Panc1 (cell line): Measurements from ENCODE around the gene SPRYD3. TPM values are rescaled to one million over a fixed set of nuclear protein-coding genes. Genes with fewer than 3 reads are reported as not detected.

Experiments
- ATAC-seq: fragments of 200-7000 bp; cut with Tn5 transposase; 2 replicates; pipeline ENCODE4 v1.9.1; 2020; ENCODE audit warnings: mild to moderate bottlenecking, moderate library complexity
- BruUV-seq: library from RNA; stranded (reverse); fragments of 400-500 nt; replicated peaks from 2 replicates; lab custom pipeline; 2021; lab: Mats Ljungman, UMichigan
- CTCF ChIA-PET: fragments of 300-600 bp; sonication (Branson Sonifier 250); formaldehyde crosslinking; loops from one replicate; lab custom pipeline; 2022; ENCODE audit warnings: antibody characterized with exemption; lab: Charles Lee
- POLR2A ChIA-PET: fragments of 300-600 bp; sonication (Branson Sonifier 250); formaldehyde crosslinking; loops from one replicate; lab custom pipeline; 2022; ENCODE audit warnings: antibody characterized with exemption; lab: Charles Lee
- DNase-seq: peaks from one replicate; pipeline ENCODE4 v3.0.0-alpha.2; 2010; ENCODE audit warnings: low read depth, low spot score
- H3K27ac ChIP-seq: 2 replicates; pipeline ENCODE4 v1.5.1; 2011; ENCODE audit warnings: mild to moderate bottlenecking, low read length, inconsistent platforms
- H3K27me3 ChIP-seq: fragments of 200-500 bp; sonication (Bioruptor generic); 2 replicates; pipeline ENCODE4 v1.6.0; 2014; ENCODE audit warnings: low read length, inconsistent platforms; ENCODE audit not compliant: control insufficient read depth, insufficient read depth
- H3K36me3 ChIP-seq: fragments of 200-500 bp; sonication (Bioruptor generic); 2 replicates; pipeline ENCODE4 v1.5.1; 2014; ENCODE audit warnings: inconsistent platforms, mild to moderate bottlenecking, low read length, moderate library complexity; ENCODE audit not compliant: control insufficient read depth, insufficient read depth
- H3K4me1 ChIP-seq: 2 replicates; pipeline ENCODE4 v1.5.1; 2011; ENCODE audit warnings: inconsistent platforms, mild to moderate bottlenecking, low read length, moderate library complexity; ENCODE audit not compliant: control insufficient read depth, insufficient read depth
- H3K4me3 ChIP-seq, 2 experiments: 2 replicates each; pipeline ENCODE4 v1.5.1; 2011 to 2012; ENCODE audit warnings: low read depth in 2 of 2, low read length in 2 of 2, mild to moderate bottlenecking in 2 of 2, inconsistent platforms in 1 of 2, moderate library complexity in 1 of 2
- H3K9me3 ChIP-seq: fragments of 200-500 bp; sonication (Bioruptor generic); 2 replicates; pipeline ENCODE4 v1.5.1; 2014; ENCODE audit warnings: low read depth, mild to moderate bottlenecking, inconsistent platforms, low read length, moderate library complexity; ENCODE audit not compliant: control insufficient read depth, insufficient read depth
- CTCF ChIP-seq: fragments of 450-650 bp; IDR thresholded peaks from 2 replicates; pipeline ENCODE4 v1.5.1; 2017; ENCODE audit warnings: mild to moderate bottlenecking
- POLR2AphosphoS5 ChIP-seq: IDR thresholded peaks from 2 replicates; pipeline ENCODE4 v1.6.1; 2012; ENCODE audit warnings: mild to moderate bottlenecking, low read depth, low read length, moderate library complexity
- REST ChIP-seq, 2 experiments: IDR thresholded peaks; 2 replicates each; pipeline ENCODE4 v1.6.1; 2011 to 2012; ENCODE audit warnings: low read depth in 2 of 2, control low read depth in 1 of 2, low read length in 1 of 2, mild to moderate bottlenecking in 1 of 2, moderate library complexity in 1 of 2; ENCODE audit not compliant: insufficient read depth in 1 of 2
- SIN3A ChIP-seq: IDR thresholded peaks from 2 replicates; pipeline ENCODE4 v1.6.1; 2012; ENCODE audit warnings: low read depth, mild to moderate bottlenecking, low read length, moderate library complexity, borderline replicate concordance; ENCODE audit not compliant: insufficient read depth
- TCF7L2 ChIP-seq: IDR thresholded peaks from 2 replicates; pipeline ENCODE4 v1.6.1; 2011; ENCODE audit warnings: mild to moderate bottlenecking, low read depth, low read length, inconsistent platforms
- in situ Hi-C: cut with HindIII; loops from 2 replicates; pipeline ENCODE4 v1.10.0; 2016; ENCODE audit warnings: low sequenced_read_pairs, low pct_unique_long_range_greater_than_20kb
- intact Hi-C: fragments of 100-400 bp; cut with micrococcal nuclease; formaldehyde crosslinking; loops from one replicate; pipeline ENCODE4 v1.10.0; 2022; ENCODE audit not compliant: unreplicated experiment
- total RNA-seq: library from RNA; stranded (reverse); gene quantifications from one replicate; pipeline ENCODE4 v1.2.1, GENCODE V29; 2021; ENCODE audit not compliant: unreplicated experiment

Gene SPRYD3
- total RNA-seq, 1 experiment from 2014 or later, result 25.0 TPM

- POLR2A ChIA-PET, result interaction anchor here (0.6 kb wide), 1 partner anchor 222 kb away, joined by 4 read pairs; no protein-coding TSS in a partner anchor
- CTCF ChIA-PET, result interaction anchor here (0.7 to 4.5 kb wide), 3 partner anchors 36 to 762 kb away, joined by 3 to 43 read pairs (median 8); no protein-coding TSS in a partner anchor
- no peak for ATAC-seq
- no peaks in the 10 kb centered on the region for H3K9me3 ChIP-seq
- H3K27ac ChIP-seq, result no peak overlapping the region
- H3K27me3 ChIP-seq, result no peaks in the 10 kb centered on the region
- H3K4me3 ChIP-seq, result no peak overlapping the region
- TF ChIP-seq REST (IDR thresholded peaks at IDR 0.05; ENCODE audit: insufficient read depth in 1 of 2, low read depth in 2 of 2, low read length in 1 of 2), result no peak
- TF ChIP-seq CTCF, result no peak
- TF ChIP-seq POLR2AphosphoS5, result no peak
- TF ChIP-seq TCF7L2, result no peak
- TF ChIP-seq SIN3A, result no peak
- in situ Hi-C loops (no loop called here), intact Hi-C loops (no loop called here)
- peaks cover 15% of the 10 kb centered on the region for H3K4me1 ChIP-seq
- no peaks in the 10 kb centered on the region for H3K36me3 ChIP-seq
- no peak for DNase-seq
- BruUV-seq, result no TSS peak
These were observed 23.0 kb upstream of the SPRYD3 start for GRCh38 chr12:53101931-53102781.

- in situ Hi-C loops, result no loop called here
- no peak overlapping the region for H3K4me3 ChIP-seq
- no peaks in the 10 kb centered on the region for H3K27me3 ChIP-seq
- H3K27ac ChIP-seq, result no peak overlapping the region
- CTCF ChIA-PET, result interaction anchor here (0.7 to 4.5 kb wide), 2 partner anchors 35 to 763 kb away, joined by 8 to 43 read pairs; no protein-coding TSS in a partner anchor
- no peak for ATAC-seq
- intact Hi-C loops, result no loop called here
- H3K36me3 ChIP-seq, result no peaks in the 10 kb centered on the region
- no peaks in the 10 kb centered on the region for H3K9me3 ChIP-seq
- DNase-seq, result no peak
- TF ChIP-seq TCF7L2 (no peak), SIN3A (no peak), POLR2AphosphoS5 (no peak), CTCF (no peak), REST (IDR thresholded peaks at IDR 0.05; ENCODE audit: insufficient read depth in 1 of 2, low read depth in 2 of 2, low read length in 1 of 2) (no peak)
- H3K4me1 ChIP-seq, result peaks cover 17% of the 10 kb centered on the region
- POLR2A ChIA-PET, result interaction anchor here (0.6 kb wide), 1 partner anchor 20 kb away, joined by 9 read pairs; no protein-coding TSS in a partner anchor
- no TSS peak for BruUV-seq
These were observed 22.1 kb upstream of the SPRYD3 start for GRCh38 chr12:53101266-53101665.
